Activated CD4-positive, CD25-positive, alpha-beta regulatory T cell treated with anti-CD3 and anti-CD28 coated beads, Interleukin-2, amount 50 U/mL, for 24 hours (primary cell): ENCODE data around the gene KIF26B.
A peak's percentile ranks its signal among the peaks of the same experiment; 100 is the strongest.
"Not testable (repeated sequence)": the region's sequence is repeated elsewhere in the genome, so short reads cannot be mapped to it uniquely, and the experiment has no call there.

ENCODE experiments used
- ATAC-seq, 2 donors: fragments of 150-1000 bp; cut with Tn5 transposase; one replicate each; pipeline ENCODE4 v1.10.0; 2021; ENCODE audit warnings: mild to moderate bottlenecking in 1 of 2, moderate library complexity in 1 of 2

KIF26B gene

DNA sequence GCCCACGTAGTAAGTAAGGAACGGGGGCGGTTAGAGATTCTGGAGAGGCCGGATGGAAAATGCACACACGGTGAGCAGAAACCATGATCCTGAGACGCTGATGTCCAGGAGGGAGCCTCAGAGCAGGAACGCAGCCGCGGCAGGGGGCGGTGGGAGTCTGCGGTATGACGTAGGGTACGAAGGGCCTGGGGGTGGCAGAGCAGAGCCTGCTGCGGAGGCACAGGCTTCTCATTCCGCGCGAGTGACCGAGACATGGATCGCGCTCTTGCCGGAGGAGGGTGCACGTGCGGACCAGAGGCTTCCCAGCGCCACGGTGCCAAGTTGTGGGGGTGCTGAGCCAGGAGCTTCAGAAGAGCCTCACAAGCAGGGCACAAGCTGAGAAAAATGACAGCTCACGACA is 176.2 kb downstream of the KIF26B start:
- no peak for ATAC-seq

DNA sequence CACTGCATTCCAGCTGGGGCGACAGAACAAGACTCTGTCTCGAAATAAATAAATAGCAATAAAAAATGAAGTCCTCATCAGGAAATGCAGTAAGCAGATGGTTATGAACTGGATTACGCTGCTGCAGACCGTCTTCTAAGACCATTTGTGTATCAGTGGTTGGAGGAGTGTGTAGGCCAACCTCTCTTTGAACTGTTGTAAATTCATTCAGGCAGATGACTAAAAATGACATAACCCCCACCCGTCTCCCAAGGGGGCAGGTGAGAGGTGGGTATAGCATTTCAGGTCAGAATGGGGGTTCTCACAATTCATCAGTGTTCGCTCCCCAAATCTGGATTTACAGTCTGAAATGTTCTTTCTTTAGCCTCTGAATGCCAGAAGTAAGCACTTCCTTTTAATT is 177.3 kb downstream of the KIF26B start:
- peak; percentile 18 to 27 for ATAC-seq

- peak; percentile 65 to 78 for ATAC-seq
These were observed 177.7 kb downstream of the KIF26B start for GRCh38 chr1:245332513-245332912.

DNA sequence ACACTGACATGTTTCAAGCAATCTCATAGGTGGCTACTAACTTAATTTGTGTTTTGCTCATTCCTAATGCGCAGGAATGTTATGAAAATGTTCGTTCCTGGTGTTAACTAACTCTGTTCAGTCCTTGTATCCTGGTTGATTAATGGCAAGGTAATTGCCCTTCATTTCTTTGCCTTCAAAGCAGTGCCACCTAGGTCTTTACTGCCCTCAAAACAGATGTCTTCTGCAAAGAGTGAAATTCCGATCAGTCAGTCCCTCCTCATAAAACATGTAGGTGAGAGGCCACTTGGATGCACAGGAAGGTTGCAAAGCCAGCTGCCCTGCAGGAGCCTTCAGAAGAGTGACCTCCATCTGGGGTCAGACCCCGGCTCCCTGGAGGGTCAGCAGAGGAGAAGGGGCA is 179.4 kb downstream of the KIF26B start:
- no peak for ATAC-seq

DNA sequence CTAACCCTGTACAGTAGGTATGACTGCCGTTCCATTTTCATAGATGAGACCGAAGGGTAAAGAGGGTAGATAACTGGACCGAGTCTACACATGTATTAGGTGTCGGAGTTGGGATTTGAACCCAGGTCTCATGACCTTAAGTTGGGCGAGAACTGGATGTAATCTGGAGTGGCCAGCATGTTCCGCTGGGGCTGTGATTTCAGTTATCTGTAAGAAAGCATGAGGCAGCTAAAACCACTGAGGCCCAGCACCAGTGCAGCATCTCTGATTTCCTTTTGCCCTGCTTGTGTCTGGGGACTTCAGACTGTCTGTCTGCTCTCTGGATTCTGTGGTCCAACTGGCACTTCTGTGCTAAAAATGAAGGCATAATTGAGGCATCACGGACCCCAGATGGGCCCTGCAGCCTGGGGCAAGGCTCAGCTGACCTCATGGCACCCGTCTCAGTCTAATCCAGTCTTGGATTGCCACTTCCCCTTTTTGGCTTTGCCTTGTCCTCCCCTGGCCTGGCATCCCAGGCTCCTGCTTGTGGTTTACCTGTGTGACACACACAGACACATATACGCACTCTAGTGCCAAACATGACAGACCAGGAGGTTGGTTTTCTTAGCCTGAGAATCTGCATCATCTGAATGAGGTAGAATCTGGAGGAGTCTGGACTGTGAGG is 180.2 kb downstream of the KIF26B start:
- no peak for ATAC-seq

DNA sequence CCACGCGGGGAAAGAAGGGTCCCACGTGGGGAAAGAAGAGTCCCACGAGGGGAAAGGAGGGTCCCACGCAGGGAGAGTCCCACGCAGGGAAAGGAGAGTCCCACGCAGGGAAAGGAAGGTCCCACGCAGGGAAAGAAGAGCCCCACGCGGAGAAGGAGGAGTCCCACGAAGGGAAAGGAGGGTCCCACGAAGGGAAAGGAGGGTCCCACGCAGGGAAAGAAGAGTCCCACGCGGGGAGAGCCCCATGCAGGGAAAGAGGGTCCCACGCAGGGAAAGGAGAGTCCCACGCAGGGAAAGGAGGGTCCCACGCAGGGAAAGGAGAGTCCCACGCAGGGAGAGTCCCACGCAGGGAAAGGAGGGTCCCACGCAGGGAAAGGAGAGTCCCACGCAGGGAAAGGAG is 180.9 kb downstream of the KIF26B start:
- not testable (repeated sequence) for ATAC-seq

- ATAC-seq, result no peak
These were observed 181.6 kb downstream of the KIF26B start for GRCh38 chr1:245336149-245336983.

GRCh38 chr1:245336984-245337355 is 182.2 kb downstream of the KIF26B start:
- not testable (repeated sequence) for ATAC-seq

- ATAC-seq, result peak; percentile 24 to 54
These were observed 183.2 kb downstream of the KIF26B start for GRCh38 chr1:245337829-245338484.

DNA sequence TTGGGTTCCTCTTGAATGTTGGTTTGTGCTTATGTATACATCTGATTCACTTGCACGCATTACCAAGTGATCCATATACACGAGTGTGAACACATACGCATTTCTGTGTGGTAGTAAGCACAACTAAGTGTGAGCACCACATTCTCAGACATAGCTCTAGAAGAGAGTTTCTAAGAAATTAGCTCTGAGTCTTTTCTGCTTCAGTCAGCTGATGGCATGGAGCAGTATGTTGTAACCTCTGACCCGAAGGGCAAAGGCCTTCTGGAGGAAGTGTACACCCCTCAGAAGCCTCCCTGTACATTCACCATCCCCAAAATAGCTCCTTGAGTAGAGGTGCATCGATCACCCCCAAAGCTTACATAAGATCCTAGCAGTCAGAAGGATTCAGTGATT is 183.7 kb downstream of the KIF26B start:
- ATAC-seq, result no peak

DNA sequence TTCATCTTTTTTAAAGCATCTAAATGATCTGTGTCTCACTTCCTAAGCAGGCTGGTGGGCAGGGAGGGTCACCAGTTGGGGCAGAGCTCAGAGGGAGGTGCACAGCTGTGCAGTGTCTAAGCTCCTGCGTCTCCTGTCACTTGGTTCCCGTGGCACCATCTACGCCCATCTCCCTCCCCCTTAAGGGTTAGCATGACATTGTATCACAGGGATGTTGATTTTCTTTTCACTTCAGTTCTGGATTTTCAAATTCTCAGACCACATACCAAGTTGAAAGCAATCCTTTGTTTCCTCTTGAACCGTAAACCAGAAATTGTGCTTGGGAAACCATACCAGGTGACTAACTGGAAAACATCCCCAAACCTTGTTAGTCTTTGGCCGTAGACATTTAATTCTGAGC is 187.0 kb downstream of the KIF26B start:
- ATAC-seq, result no peak

DNA sequence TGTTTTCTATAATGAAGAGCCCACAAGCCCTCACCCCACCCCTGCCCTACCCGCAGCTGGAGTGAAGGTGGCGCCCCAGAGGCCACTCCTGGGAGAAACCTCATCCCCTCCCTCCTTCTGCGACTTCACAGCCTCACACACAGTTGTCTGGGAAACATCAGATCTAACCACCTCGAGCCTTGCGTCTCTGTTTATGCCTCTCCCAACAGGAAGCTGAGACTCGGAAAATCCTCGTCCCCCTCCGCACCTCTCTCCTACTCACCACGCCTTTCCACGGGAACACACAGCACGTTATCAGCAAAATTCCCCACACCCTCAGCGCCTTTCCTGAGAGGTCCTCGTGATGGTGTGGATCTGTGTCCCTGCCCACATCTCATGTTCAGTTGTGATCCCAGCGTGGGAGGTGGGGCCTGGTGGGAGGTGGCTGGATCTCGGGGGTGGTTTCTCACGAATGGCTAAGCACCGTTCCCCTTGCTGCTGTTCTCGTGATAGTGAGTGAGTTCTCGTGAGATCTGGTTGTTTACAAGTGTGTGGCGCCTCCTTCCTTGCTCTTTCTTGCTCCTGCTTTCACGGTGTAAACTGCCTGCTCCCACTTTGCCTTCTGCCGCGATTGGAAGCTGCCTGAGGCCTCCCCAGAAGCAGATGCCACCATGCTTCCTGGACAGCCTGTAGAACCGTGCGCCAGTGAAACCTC is 190.6 kb downstream of the KIF26B start:
- ATAC-seq, result no peak

DNA sequence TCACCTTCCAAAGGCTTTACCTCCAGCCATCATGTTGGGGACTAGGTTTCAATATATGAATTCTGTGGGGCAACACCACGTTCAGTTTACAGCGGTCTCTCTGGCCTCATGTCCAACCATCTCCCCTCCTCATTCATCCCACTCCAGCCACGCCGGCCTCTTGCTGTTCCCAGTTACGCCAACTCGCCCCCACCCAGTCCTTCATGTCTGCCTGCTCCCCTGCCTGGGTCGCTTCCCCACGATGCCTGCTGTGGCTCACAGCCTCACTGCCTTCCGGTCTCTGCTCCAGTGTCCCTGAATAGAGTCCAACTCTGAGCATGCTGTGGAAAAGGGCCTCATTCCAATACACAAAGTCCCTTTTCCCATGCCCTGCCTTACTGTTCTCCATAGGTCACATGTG is 193.8 kb downstream of the KIF26B start:
- ATAC-seq, result no peak

DNA sequence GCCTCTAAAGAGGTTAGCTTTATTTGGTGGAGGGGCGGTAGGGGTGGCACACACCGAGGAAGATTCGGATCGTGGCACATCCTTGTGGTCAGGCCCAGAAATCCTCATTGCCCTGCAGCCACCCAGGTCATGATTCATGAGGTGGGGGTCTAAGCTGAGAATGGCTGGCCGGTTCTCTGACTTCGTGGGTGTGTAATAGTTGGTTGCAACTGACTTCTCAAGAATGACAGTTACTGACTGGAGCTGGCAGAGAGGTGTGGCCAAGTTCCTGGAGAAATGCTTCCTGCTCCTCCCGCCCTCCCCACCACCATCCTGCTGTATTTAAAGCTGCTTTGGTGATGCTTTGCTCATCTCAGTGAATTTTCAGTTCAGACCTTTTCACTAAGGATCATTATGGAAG is 198.6 kb downstream of the KIF26B start:
- no peak for ATAC-seq

- no peak for ATAC-seq
These were observed 199.4 kb downstream of the KIF26B start for GRCh38 chr1:245353915-245354775.

DNA sequence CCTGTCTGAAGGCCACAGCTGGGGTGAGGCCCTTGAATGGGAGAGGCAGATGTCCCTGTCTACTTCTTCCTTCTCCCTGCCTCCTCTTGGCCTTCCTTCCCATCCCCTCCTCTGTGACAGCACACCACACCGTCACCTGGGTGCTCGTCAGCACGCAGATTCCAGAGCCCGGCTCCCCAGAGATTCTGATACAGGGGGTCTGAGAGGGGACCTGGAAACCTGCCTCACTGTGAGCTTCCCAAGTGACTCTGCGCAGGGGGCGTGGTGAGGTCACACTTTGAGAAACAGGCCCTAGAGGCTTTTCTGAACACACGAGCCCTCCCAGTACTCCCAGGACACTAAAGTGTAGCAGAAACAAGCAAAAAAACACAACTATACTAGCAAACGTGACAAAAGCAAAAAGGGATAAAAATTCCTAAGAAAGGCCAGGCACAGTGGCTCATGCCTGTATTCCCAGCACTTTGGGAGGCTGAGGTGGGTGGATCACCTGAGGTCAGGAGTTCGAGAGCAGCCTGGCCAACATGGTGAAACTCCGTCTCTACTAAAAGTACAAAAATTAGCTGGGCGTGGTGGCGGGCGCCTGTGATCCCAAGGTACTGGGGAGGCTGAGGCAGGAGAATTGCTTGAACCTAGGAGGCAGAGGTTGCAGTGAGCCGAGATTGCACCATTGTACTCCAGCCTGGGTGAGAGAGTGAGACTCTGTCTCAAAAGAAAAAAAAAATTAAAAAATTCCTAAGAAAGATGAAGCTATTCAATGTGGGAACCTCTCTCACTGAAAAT is 201.3 kb downstream of the KIF26B start:
- ATAC-seq, result not testable (repeated sequence)

- ATAC-seq, result no peak
These were observed 202.3 kb downstream of the KIF26B start for GRCh38 chr1:245356891-245357585.

GRCh38 chr1:245359101-245359680 is 204.4 kb downstream of the KIF26B start:
- not testable (repeated sequence) for ATAC-seq

DNA sequence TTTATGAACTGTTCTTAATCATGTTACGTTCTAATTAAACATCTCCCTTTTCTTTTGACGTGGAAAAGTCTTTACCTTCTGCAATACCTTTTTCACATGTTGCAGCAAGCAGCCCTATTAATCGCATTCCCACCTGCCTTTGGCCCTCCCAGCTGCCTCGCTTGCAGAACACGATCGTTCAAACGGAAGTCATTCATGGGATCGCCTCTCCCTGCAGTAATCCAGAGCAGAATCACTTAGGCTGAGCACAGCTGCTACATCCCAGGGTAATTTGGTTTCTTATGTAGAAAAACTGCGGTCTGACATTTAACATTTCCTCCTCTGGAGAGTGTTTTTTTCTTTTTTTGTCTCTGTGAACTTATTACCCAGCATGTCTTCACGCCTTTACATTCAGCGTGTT is 206.3 kb downstream of the KIF26B start:
- ATAC-seq, result no peak

DNA sequence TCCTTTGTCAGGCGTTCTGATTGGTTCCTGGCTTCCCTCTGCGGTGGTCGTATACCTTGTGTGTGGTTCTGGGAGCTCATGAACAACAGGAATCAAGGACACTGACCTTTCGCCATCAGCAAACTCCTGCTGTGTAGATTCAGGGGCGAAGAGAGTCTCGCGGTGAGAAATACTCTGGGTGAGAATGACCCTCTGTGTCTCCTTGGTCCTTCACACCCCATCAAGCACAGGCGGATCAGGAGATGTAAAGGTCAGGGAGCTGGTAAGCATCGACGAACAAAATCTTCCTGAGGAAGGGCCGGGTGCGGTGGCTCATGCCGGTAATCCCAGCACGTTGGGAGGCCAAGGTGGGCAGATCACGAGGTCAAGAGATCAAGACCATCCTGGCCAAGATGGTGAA is 207.2 kb downstream of the KIF26B start:
- ATAC-seq, result no peak
